Heart right ventricle (tissue), 16 donors: ENCODE measurements around the gene QPCT. TPM values are rescaled to one million over a fixed set of nuclear protein-coding genes. Genes with fewer than 3 reads are reported as not detected.
A peak's percentile ranks its signal among the peaks of the same experiment; 100 is the strongest.

Experiments used
- ATAC-seq, 8 donors: fragments of 200-7000 bp; cut with Tn5 transposase; one replicate each; pipeline ENCODE4 v1.9.1; 2020; ENCODE audit warnings: mild to moderate bottlenecking in 8 of 8, moderate library complexity in 8 of 8, moderate number of reproducible peaks in 1 of 8
- DNase-seq, 2 donors: peaks; one replicate each; pipeline ENCODE4 v3.0.0-alpha.2; 2020
- H3K27ac ChIP-seq, 10 donors: fragments of 200-600 bp; sonication (generic) in 2 of 10; one replicate each; pipeline versions ENCODE4 v1.5.0 to v1.8.0; 2020 to 2022; ENCODE audit warnings: mild to moderate bottlenecking in 3 of 10
- H3K27me3 ChIP-seq, 7 donors: fragments of 200-600 bp; one replicate each; pipeline ENCODE4 v1.8.0; 2021 to 2022; ENCODE audit warnings: mild to moderate bottlenecking in 2 of 7
- H3K36me3 ChIP-seq, 9 donors: fragments of 200-600 bp; sonication (generic) in 1 of 9; one replicate each; pipeline versions ENCODE4 v1.5.0 to v1.8.0; 2020 to 2022; ENCODE audit warnings: mild to moderate bottlenecking in 2 of 9
- H3K4me1 ChIP-seq, 9 donors: fragments of 200-600 bp; sonication (generic) in 1 of 9; one replicate each; pipeline versions ENCODE4 v1.5.0 to v1.8.0; 2020 to 2022; ENCODE audit warnings: mild to moderate bottlenecking in 4 of 9
- H3K4me3 ChIP-seq, 10 donors: fragments of 200-600 bp; sonication (generic) in 2 of 10; one replicate each; pipeline versions ENCODE4 v1.5.0 to v1.8.0; 2020 to 2022; ENCODE audit warnings: mild to moderate bottlenecking in 7 of 10, moderate library complexity in 2 of 10
- H3K9me3 ChIP-seq, 11 donors: fragments of 200-600 bp in 10 of 11; sonication (generic) in 2 of 11; one replicate each; pipeline versions ENCODE4 v1.5.0 to v1.8.0; 2013 to 2022; ENCODE audit warnings: mild to moderate bottlenecking in 2 of 11, control low read depth in 1 of 11, moderate library complexity in 1 of 11
- CTCF ChIP-seq, 9 donors: fragments of 200-600 bp; sonication (generic) in 2 of 9; IDR thresholded peaks; one replicate each; pipeline versions ENCODE4 v1.5.0 to v1.8.0; 2021 to 2022; ENCODE audit warnings: antibody characterized with exemption in 9 of 9, mild to moderate bottlenecking in 5 of 9, moderate library complexity in 1 of 9
- WGBS, 2 donors: extraction: QIAGEN DNeasy Blood & Tissue Kit; methylation state at CpG; one replicate each; pipeline ENCODE4 v1.1.7; 2013; ENCODE audit warnings: inconsistent platforms in 1 of 2; 5-methylcytosine and 5-hydroxymethylcytosine counted together
- intact Hi-C, 10 donors: fragments of 100-400 bp; cut with DNase I; formaldehyde crosslinking; loops; one replicate each; pipeline versions ENCODE4 v1.11.1 to v1.14.2; 2022
- polyA plus RNA-seq, 2 donors: library from polyadenylated mRNA; stranded (reverse); fragments of 200-250 nt; gene quantifications; one replicate each; pipeline ENCODE4 v1.2.3, GENCODE V29; 2013
- total RNA-seq, 10 donors: library from RNA; stranded (reverse); fragmentation: NEBNext Ultra II Directional in 3 of 10; extraction: Animal tissue kit (Norgen Biotek cat#: 25700) in 3 of 10; gene quantifications; one replicate each; pipeline versions ENCODE4 v1.2.1 to v1.2.4, GENCODE V29; 2021 to 2023
- donor health status: Arrhythmogenic right ventricular cardiomyopathy.
- donor health status: ischemic (EF 13 %, LVEDD 7.1; RV severe dilation, severe dysfunction).
- donor health status: healthy with polysubstance abuse.
- donor health status: DM: no; HTN: yes; CAD: no.
- donor health status: DM: no; HTN: no; CAD: no.
- donor health status: ischemic (EF 25% LVEDD 6.9; RV normal size, moderate dysfunction).
- donor health status: ischemic (EF 25% LVEDD 5.7; RV mildly dilated, moderate dysfunction).
- donor health status: healthy.
- donor health status: DM: yes; HTN: yes; CAD: no.
- donor health status: Ischemic cardiomyopathy.
- donor health status: ischemic (EF 35%, LVEDD 5.7; RV mildly dilated, moderate dysfunction).
- donor health status: nonischemic (EF 11% LVEDD 7.7; RV severe dilation, severe dysfunction).
- donor health status: DM: yes; HTN: yes; CAD: no.
- donor health status: PGD.
- donor health status: ischemic (EF 29% LVEDD 5.4; RV normal size, mild dysfunction).
- donor health status: nonischemic (EF 23%, LVEDD 6.1; RV moderate dilation, normal function).

QPCT gene
- total and polyA plus RNA-seq, 12 donors, result 0.54 to 8.1 (median 2.4) TPM

GRCh38 chr2:37337620-37338280, 6.7 kb upstream of the QPCT start:
- Histone ChIP-seq H3K4me3 (no peak overlapping the region), H3K9me3 (no peaks in the 10 kb centered on the region), H3K27ac (no peak overlapping the region), H3K4me1 (peaks cover 0 to 8% (median 2%) of the 10 kb centered on the region in 9 donors), H3K36me3 (no peaks in the 10 kb centered on the region), H3K27me3 (no peaks in the 10 kb centered on the region)
- no peak for DNase-seq
- ATAC-seq, result no peak
- WGBS, 2 donors, result 81 to 86% methylated on average over 7 of the region's 7 CpGs
- intact Hi-C loops, result no loop called here
- no peak for TF ChIP-seq CTCF (IDR thresholded peaks at IDR 0.05)

GRCh38 chr2:37338933-37339332, 5.5 kb upstream of the QPCT start:
- H3K27me3 ChIP-seq, result no peaks in the 10 kb centered on the region
- H3K4me3 ChIP-seq, result no peak overlapping the region
- intact Hi-C loops, result no loop called here
- H3K36me3 ChIP-seq, result no peaks in the 10 kb centered on the region
- DNase-seq (no peak), ATAC-seq (no peak)
- peaks cover 0 to 20% (median 14%) of the 10 kb centered on the region in 9 donors for H3K4me1 ChIP-seq
- no peak overlapping the region for H3K27ac ChIP-seq
- H3K9me3 ChIP-seq, result no peaks in the 10 kb centered on the region
- 84 to 85% methylated on average over 4 of the region's 4 CpGs for WGBS, 2 donors
- TF ChIP-seq CTCF (IDR thresholded peaks at IDR 0.05), result no peak

GRCh38 chr2:37340637-37341036, 3.8 kb upstream of the QPCT start:
- DNase-seq (no peak), ATAC-seq (no peak)
- Histone ChIP-seq H3K27me3 (peaks cover 0 to 3% (median 0%) of the 10 kb centered on the region in 7 donors), H3K27ac (no peak overlapping the region), H3K36me3 (no peaks in the 10 kb centered on the region), H3K4me3 (no peak overlapping the region), H3K9me3 (no peaks in the 10 kb centered on the region), H3K4me1 (peaks cover 0 to 37% (median 21%) of the 10 kb centered on the region in 9 donors)
- intact Hi-C loops, result no loop called here
- 85% methylated on average over 3 of the region's 3 CpGs for WGBS, 2 donors
- TF ChIP-seq CTCF (IDR thresholded peaks at IDR 0.05), result no peak

GRCh38 chr2:37342591-37343220, 1.7 kb upstream of the QPCT start:
- TF ChIP-seq CTCF (IDR thresholded peaks at IDR 0.05), result no peak
- ATAC-seq (peak in 4 of 8 donors; percentile 24 to 52 (median 38)), DNase-seq (peak in 1 of 2 donors; percentile 26)
- Histone ChIP-seq H3K36me3 (no peaks in the 10 kb centered on the region), H3K27ac (peak overlapping the region in 8 of 10 donors; percentile 21 to 90 (median 71)), H3K27me3 (peaks cover 0 to 3% (median 0%) of the 10 kb centered on the region in 7 donors), H3K4me1 (peaks cover 0 to 48% (median 21%) of the 10 kb centered on the region in 9 donors), H3K9me3 (no peaks in the 10 kb centered on the region), H3K4me3 (no peak overlapping the region)
- WGBS, 2 donors, result 49 to 56% methylated on average over 7 of the region's 7 CpGs
- intact Hi-C loops, result no loop called here
